ENCODE results near the gene PRR5L.

The PRR5L gene

DNA sequence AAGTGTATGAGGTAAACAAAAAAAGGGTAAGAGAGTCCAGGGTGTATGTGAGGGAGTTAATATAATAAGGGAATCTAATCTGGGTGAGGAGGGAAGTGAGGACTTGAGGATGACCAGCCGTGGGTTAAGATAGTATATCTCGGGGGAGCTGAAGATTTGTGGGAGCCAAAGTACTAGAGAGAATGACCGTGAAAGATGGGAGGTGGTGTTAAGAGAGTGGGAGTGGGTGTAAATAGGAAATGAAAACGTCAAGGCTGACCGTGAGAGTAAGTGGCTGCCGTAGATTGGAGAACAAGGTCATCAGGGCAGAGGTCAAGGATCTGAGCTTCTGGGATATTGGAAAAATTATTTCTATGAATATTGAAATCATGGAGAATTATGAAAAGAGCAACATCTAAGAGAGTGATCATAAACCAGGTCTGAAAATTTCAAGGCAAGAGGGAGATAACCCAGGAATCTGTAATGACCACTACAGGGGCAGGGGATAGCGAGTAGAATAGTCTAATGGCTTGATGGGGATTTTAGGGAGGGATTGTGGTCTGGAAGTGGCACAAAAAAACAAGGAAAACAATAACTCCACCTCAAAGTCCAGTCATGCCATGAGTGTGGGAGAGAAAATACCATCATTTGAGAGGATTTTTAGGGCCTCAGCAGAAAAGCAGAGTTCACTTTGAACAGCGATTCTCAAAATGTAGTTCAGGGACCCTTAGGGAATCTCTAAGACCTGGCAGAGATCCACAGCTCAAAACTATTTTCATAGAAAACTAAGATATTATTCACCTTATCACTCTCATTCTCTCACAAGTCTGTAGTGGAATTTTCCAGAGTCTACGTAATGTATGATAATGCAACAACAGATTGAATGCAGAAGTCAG is 72.0 kb downstream of the PRR5L start:
- no peak for TF ChIP-seq TAF1 (IDR thresholded peaks at IDR 0.05; ENCODE audit: borderline replicate concordance, insufficient read depth, low read length)
- TF ChIP-seq, protein P1, sequence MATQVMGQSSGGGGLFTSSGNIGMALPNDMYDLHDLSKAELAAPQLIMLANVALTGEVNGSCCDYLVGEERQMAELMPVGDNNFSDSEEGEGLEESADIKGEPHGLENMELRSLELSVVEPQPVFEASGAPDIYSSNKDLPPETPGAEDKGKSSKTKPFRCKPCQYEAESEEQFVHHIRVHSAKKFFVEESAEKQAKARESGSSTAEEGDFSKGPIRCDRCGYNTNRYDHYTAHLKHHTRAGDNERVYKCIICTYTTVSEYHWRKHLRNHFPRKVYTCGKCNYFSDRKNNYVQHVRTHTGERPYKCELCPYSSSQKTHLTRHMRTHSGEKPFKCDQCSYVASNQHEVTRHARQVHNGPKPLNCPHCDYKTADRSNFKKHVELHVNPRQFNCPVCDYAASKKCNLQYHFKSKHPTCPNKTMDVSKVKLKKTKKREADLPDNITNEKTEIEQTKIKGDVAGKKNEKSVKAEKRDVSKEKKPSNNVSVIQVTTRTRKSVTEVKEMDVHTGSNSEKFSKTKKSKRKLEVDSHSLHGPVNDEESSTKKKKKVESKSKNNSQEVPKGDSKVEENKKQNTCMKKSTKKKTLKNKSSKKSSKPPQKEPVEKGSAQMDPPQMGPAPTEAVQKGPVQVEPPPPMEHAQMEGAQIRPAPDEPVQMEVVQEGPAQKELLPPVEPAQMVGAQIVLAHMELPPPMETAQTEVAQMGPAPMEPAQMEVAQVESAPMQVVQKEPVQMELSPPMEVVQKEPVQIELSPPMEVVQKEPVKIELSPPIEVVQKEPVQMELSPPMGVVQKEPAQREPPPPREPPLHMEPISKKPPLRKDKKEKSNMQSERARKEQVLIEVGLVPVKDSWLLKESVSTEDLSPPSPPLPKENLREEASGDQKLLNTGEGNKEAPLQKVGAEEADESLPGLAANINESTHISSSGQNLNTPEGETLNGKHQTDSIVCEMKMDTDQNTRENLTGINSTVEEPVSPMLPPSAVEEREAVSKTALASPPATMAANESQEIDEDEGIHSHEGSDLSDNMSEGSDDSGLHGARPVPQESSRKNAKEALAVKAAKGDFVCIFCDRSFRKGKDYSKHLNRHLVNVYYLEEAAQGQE (IDR thresholded peaks at IDR 0.05; ENCODE audit: insufficient read depth in 1 of 2, low read depth in 2 of 2, low read length in 2 of 2) = no peak
- no peak for TF ChIP-seq SIN3A (IDR thresholded peaks at IDR 0.05; ENCODE audit: borderline replicate concordance, insufficient read depth, low read length)

DNA sequence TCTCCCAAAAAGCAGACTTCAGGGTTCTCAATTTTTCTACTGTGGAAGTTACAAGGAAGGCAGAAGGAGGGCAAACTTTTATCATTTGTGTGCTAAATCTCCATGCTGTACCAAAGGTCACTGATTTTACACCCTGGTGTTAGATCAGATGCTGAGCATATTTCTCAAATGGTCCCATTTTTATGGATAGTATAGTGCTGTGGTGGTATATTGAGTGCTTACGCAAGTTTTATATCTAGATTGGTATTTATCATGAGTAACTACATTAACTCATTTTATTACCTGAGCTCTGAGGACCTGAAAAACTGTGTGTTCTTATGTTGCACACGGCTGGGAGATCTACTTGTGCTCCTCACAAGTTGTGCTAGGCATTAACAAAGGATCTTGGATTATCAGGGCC is 75.1 kb downstream of the PRR5L start:
- TF ChIP-seq POLR2AphosphoS5 (IDR thresholded peaks at IDR 0.05; ENCODE audit: low read depth, low read length) (no peak), FOXP2 (optimal IDR thresholded peaks at IDR 0.05; ENCODE audit: borderline replicate concordance, extremely low read depth, extremely low read length, insufficient read depth) (no peak), SIN3A (IDR thresholded peaks at IDR 0.05; ENCODE audit: borderline replicate concordance, insufficient read depth, low read length) (no peak), TAF1 (IDR thresholded peaks at IDR 0.05; ENCODE audit: borderline replicate concordance, insufficient read depth, low read length) (no peak)
- TF ChIP-seq, protein P1 (IDR thresholded peaks at IDR 0.05; ENCODE audit: insufficient read depth in 1 of 2, low read depth in 2 of 2, low read length in 2 of 2) = no peak

DNA sequence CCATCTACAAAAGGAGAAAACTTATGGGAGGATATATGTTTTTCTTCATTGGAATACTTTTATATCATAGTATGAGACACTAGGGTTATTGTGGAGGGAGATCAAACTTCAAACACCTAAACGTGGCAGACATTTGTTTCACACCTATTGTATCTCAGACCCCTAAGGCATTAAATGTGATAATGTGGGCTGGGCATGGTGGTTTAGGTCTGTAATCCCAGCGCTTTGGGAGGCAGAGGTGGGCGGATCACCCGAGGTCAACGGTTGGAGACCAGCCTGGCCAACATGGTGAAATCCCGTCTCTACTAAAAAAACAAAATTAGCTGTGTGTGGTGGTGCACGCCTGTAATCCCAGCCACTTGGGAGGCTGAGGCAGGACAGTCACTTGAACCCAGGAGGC is 75.5 kb downstream of the PRR5L start:
- TF ChIP-seq FOXP2 (optimal IDR thresholded peaks at IDR 0.05; ENCODE audit: borderline replicate concordance, extremely low read depth, extremely low read length, insufficient read depth) (no peak), SIN3A (IDR thresholded peaks at IDR 0.05; ENCODE audit: borderline replicate concordance, insufficient read depth, low read length) (no peak), POLR2AphosphoS5 (IDR thresholded peaks at IDR 0.05; ENCODE audit: low read depth, low read length) (no peak), TAF1 (IDR thresholded peaks at IDR 0.05; ENCODE audit: borderline replicate concordance, insufficient read depth, low read length) (no peak)
- TF ChIP-seq, protein P1 (IDR thresholded peaks at IDR 0.05; ENCODE audit: insufficient read depth in 1 of 2, low read depth in 2 of 2, low read length in 2 of 2) = no peak

DNA sequence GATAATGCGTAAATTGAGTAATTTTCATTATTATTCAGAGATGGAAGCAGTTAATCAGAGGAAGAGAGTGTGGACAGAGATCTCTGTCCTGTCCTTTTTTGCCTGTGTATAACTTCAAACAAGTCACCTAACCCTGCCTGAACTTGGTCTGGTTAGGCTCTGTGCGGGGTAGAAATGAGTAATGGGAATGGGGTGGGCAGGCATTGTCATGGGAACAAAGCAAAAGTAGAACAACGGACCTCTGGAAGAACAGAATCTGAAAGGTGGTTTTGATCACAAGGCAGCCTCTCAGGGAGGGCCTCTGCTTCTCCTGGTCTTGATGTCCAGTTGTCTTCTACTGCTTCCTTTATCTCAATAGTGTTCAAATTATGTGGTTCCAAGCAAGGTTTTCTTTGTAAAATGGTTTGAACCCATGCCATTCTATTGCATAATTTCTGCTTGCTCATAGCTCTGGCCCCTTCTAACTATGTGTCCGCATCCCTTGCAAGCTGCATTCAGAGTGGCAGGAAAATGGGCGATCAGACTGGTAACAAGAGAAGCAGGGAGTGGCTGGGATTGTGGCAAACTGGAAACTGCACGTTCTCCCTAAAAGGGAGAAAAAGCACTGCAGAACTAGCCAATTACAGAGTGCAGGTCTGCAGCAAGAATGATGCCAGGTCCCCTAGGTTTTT is 76.1 kb downstream of the PRR5L start:
- TF ChIP-seq POLR2AphosphoS5 (IDR thresholded peaks at IDR 0.05; ENCODE audit: low read depth, low read length) = no peak

DNA sequence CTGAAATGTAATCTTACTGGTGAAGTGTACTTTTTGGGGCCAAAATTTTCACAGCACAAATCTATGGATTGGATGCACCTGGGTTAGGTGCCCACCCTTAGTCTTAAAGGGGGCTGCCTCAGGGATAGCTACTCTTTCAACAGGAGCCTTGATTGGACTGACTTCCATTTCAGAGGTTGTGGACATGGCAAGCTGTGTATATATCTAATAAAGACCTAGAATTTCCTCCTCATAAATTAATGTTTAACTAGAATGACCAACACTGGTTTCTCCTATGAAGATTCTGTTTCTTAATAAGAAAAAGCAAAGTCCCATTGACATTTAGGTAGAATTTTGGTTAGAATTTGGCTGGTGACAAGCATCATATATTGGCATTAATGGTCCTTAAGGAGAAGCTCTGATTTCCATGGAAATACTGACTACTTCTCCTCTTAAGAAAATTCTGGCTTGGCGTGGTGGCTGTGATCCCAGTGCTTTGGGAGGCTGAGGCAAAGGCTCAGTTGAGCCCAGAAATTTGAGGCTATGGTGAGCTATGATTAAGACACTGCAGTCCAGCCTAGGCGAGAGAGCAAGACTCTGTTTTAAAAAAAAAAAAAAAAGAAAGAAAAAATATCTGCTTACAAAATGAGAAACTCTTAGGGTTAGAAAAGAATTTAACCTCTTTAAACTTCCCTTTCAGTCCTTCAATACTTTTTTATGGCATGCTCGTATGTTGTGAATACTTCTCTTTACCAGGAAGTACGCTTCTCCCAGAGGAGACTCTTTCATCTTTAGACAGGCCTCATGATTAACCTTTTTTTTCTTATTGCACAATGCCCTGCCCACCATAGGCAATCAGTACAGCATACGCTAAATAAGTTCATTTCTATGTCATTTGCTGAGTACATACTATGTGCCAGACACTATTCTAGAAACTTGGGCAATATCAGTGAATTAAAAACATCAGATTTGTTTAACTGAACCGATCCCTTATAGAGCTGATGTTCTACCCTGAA is 77.2 kb downstream of the PRR5L start:
- TF ChIP-seq SIN3A (IDR thresholded peaks at IDR 0.05; ENCODE audit: borderline replicate concordance, insufficient read depth, low read length) (no peak), POLR2AphosphoS5 (IDR thresholded peaks at IDR 0.05; ENCODE audit: low read depth, low read length) (no peak), FOXP2 (optimal IDR thresholded peaks at IDR 0.05; ENCODE audit: borderline replicate concordance, extremely low read depth, extremely low read length, insufficient read depth) (no peak), TAF1 (IDR thresholded peaks at IDR 0.05; ENCODE audit: borderline replicate concordance, insufficient read depth, low read length) (no peak)
- TF ChIP-seq, protein P1 (IDR thresholded peaks at IDR 0.05; ENCODE audit: insufficient read depth in 1 of 2, low read depth in 2 of 2, low read length in 2 of 2) = no peak

All from PFSK-1 (cell line).